HG02588 (cell line): ENCODE data around the gene TNFSF18.
"Not testable (repeated sequence)": the region's sequence is repeated elsewhere in the genome, so short reads cannot be mapped to it uniquely, and the experiment has no call there.

Experiments used
- ATAC-seq: cut with Tn5 transposase; IDR thresholded peaks from one replicate; pipeline ENCODE4 v1.9.1; 2021; ENCODE audit warnings: mild to moderate bottlenecking, moderate library complexity; ENCODE audit not compliant: unreplicated experiment

TNFSF18 gene

DNA sequence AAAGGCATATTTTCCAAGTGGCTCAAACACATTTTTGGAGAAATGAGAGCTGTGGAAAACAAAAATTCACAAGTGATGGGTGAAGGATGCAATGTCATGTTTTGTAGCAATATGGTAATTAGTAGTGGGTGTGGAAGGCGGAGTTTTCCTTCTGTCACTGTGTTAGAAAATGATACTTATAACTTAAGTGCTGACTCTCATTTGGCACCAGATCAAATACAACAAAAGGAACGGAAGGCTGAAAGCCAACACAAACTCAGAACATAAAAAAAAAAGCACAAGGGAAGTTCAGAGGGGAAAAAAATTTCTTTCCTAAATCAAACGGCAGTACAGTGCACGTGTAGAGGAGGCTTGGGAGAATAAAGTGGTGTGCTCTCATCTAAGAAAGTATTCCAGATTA lies at the start of gene TNFSF18:
Gene TNFSF18 (minus strand): TSS at position 77 of the 400 bp plus-strand sequence. CDS start 45 bp downstream, at position 32.
- ATAC-seq, result no peak

GRCh38 chr1:173099166-173099565 lies 48.4 kb upstream of the TNFSF18 start:
- no peak for ATAC-seq

GRCh38 chr1:173098117-173098516 lies 47.4 kb upstream of the TNFSF18 start:
- ATAC-seq, result no peak

DNA sequence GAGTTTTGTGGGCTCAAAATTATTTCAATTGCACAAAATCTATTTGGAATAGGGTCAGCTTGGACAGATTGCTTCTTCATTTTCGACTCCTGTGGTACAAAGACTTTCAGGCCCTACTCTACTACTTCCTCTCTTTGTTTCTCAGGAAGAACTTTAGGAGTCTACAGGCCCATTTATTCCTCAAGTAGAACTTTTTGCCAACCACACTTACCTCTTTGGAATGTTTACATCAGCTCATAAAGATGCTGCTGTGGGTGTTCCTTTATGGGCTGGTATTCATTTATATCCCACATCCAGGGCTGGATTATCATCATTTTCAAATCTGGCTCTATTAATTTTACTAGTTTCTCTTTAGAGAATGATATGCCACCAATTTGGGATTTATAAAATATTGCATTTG lies 46.3 kb upstream of the TNFSF18 start:
- ATAC-seq, result no peak

DNA sequence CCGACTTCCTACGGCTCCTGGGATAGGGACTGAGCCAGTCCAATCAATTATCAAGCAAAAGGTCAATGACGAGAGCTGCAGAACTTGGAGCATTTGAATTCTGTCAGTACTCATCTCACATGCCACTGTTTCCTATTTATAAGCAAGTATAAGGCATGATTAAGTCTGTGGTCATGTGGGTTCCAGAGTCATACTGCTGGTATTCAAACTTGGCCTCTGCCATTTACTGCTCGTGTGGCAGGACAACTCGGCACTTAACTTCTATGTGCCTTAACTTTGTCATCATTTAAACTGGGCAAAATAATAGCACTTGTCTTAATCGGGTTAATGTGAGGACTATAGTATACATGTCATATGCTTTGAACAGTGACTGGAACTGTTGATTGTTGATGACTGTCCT lies 44.9 kb upstream of the TNFSF18 start:
- ATAC-seq, result no peak

DNA sequence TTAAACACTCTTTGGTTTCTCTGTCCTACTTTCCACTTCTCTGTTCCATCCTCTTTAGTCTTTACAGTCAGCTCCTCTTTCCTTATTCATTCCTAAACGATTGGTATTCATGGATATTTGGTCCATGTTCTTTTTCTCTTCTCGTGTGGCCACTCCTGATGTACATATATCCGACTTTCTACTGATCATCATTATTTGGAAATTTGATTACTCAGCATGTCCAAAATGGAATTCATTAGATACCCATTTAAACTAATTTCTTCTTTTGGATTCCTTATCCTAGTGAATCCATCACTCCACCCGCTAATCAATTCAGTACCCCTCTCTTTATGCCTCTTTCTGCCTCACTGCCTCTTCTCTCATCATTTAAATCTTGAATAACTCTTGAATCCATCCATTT lies 43.8 kb upstream of the TNFSF18 start:
- ATAC-seq, result no peak

- no peak for ATAC-seq
Observed at GRCh38 chr1:173093691-173094445, 43.1 kb upstream of the TNFSF18 start.

- ATAC-seq, result no peak
Observed at GRCh38 chr1:173084292-173084691, 33.6 kb upstream of the TNFSF18 start.

GRCh38 chr1:173082913-173083312 lies 32.2 kb upstream of the TNFSF18 start:
- no peak for ATAC-seq

GRCh38 chr1:173074217-173074616 lies 23.5 kb upstream of the TNFSF18 start:
- not testable (repeated sequence) for ATAC-seq

DNA sequence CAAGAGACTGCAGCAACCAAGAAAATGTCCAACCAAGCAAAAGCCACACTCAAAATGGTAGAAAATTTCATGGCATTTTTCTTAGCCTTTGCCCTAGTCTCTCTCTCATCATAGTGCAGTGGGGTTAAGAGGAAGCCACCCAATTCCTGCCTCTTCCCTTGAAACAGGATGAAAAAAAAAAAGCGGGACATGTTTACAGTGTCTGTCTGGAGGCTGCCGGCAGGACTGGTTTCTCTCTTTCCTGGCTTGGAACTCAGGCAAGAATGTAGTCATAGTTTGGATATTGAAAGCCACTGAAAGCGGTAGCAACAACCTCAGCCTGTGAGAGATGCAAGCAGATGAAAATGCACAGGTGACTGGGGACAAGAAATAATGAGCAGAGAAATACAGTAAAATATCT lies 13.3 kb upstream of the TNFSF18 start:
- ATAC-seq, result no peak

- no peak for ATAC-seq
Observed at GRCh38 chr1:173063171-173063570, 12.4 kb upstream of the TNFSF18 start.

- no peak for ATAC-seq
Observed at GRCh38 chr1:173062150-173062938, 11.6 kb upstream of the TNFSF18 start.

DNA sequence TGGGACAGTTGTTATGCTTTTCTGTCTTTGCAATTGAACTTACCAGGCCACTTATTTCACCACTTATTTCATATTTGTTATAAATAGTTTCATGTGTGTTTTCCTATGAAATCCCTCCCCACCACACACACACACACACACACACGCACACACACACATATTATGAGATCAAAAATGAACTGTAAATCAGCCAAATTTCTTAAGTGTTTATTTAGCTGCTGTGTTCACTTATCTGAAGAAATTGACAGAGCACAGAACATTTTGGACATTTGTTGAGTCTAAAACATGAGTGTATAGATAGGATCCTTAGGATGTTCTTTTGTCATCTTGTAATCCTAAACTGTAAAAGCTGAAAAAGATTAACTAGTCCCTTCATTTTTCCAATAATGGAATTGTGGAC lies 7.8 kb upstream of the TNFSF18 start:
- ATAC-seq, result no peak

DNA sequence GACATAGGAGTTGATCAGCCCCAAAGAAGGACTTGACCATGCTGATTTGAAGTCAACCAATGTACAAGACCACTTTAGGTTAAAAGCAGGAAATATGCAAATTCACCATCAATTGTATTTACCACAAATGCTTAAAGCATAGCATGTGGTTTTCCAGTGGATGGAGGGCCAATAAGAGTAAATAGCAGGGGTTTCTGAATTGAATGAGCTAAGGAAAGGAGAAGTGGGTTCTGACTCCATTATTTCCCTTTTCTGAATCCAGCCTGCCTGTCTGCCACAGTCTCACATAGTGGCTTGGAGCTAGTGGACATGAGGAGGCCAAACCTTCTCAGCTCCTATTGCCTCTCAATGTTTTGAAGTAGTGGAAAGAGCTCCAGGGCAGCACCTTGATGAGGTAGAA lies 7.2 kb upstream of the TNFSF18 start:
- ATAC-seq, result no peak

DNA sequence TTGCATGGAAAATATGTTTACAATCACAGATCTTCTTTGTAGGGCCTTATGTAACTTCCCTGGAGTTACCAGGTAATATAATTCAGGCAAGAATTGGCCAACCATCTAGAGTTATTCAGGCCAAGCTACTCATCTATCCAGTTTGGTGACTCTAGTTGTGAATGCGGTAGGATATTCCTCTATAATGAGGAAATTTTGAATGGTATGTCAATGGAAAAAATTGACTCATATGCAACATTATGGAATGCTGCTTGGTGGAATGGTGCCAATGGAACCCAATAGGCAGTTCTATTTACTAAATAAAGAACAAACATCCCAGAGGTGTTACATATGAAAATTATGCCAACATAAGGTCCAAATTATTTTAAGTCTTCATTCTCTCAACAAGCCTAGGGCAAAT lies 5.6 kb upstream of the TNFSF18 start:
- no peak for ATAC-seq

GRCh38 chr1:173052681-173053196 lies 2.0 kb upstream of the TNFSF18 start:
- no peak for ATAC-seq

- no peak for ATAC-seq
Observed at GRCh38 chr1:173049322-173049633, 1.5 kb downstream of the TNFSF18 start.

GRCh38 chr1:173048621-173049321 lies 2.0 kb downstream of the TNFSF18 start:
- ATAC-seq, result no peak

- no peak for ATAC-seq
Observed at GRCh38 chr1:173044656-173045055, 6.1 kb downstream of the TNFSF18 start.

DNA sequence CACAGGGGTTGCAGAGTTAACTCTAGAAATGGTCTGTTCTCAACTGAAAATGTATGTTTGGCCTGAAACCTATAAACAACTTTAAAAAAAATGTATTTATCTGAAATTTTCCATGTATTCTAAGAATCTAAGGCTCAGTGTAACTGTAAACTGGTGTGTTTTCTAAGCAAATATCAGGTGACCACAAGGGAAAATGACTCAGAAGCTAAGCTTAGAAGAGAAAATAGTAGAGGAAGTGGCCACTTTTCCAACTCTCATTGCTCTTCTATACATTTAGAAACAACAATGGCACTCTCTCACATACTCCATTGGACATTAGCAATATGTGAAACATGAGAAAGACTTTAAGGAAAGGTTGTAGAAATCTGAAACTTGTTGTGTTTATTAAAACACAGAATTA lies 7.5 kb downstream of the TNFSF18 start:
- no peak for ATAC-seq

GRCh38 chr1:173042806-173043205 lies 7.9 kb downstream of the TNFSF18 start:
- ATAC-seq, result no peak
